MM.1S (cell line): ENCODE results near the gene PDGFRB.
"Not testable (repeated sequence)": the region's sequence is repeated elsewhere in the genome, so short reads cannot be mapped to it uniquely, and the experiment has no call there.

ENCODE experiments used
- DNase-seq: peaks from one replicate; pipeline ENCODE4 v3.0.0-alpha.2; 2015
- H2AFZ ChIP-seq: fragments of 300-600 bp; sonication (generic); 2 replicates; pipeline ENCODE4 v1.6.0; 2016; ENCODE audit warnings: antibody characterized with exemption, low read length
- H3F3A ChIP-seq: fragments of 300-600 bp; sonication (generic); 2 replicates; pipeline ENCODE4 v1.6.1; 2016; ENCODE audit warnings: mild to moderate bottlenecking, antibody characterized with exemption, low read length, moderate library complexity, mixed read lengths; ENCODE audit not compliant: insufficient read depth
- H3K27ac ChIP-seq: fragments of 300-600 bp; sonication (generic); 2 replicates; pipeline ENCODE4 v1.5.1; 2016; ENCODE audit warnings: mild to moderate bottlenecking, low read length
- H3K27me3 ChIP-seq: fragments of 300-600 bp; sonication (generic); replicated peaks from 2 replicates; pipeline ENCODE4 v1.6.0; 2016; ENCODE audit warnings: low read length; ENCODE audit not compliant: insufficient read depth
- H3K36me3 ChIP-seq: fragments of 300-600 bp; sonication (generic); replicated peaks from 2 replicates; pipeline ENCODE4 v1.6.1; 2016; ENCODE audit warnings: mild to moderate bottlenecking, low read length, mixed read lengths; ENCODE audit not compliant: insufficient read depth
- H3K4me1 ChIP-seq: fragments of 300-600 bp; sonication (generic); 2 replicates; pipeline ENCODE4 v1.6.1; 2016; ENCODE audit warnings: low read length, mixed read lengths
- H3K4me2 ChIP-seq: fragments of 300-600 bp; sonication (generic); 2 replicates; pipeline ENCODE4 v1.6.0; 2016; ENCODE audit warnings: low read depth, low read length
- H3K4me3 ChIP-seq: fragments of 300-600 bp; sonication (generic); 2 replicates; pipeline ENCODE4 v1.5.1; 2016; ENCODE audit warnings: low read length, mixed read lengths
- H3K79me2 ChIP-seq: fragments of 300-600 bp; sonication (generic); 2 replicates; pipeline ENCODE4 v1.6.1; 2016; ENCODE audit warnings: mixed run types, low read length, mixed read lengths
- H3K9ac ChIP-seq: fragments of 300-600 bp; sonication (generic); 2 replicates; pipeline ENCODE4 v1.6.1; 2016; ENCODE audit warnings: low read length, mixed read lengths
- H3K9me2 ChIP-seq: fragments of 300-600 bp; sonication (generic); replicated peaks from 2 replicates; pipeline ENCODE4 v1.6.1; 2016; ENCODE audit warnings: mild to moderate bottlenecking, low read length, mixed read lengths; ENCODE audit not compliant: insufficient read depth
- H3K9me3 ChIP-seq: fragments of 300-600 bp; sonication (generic); replicated peaks from 2 replicates; pipeline ENCODE4 v1.6.1; 2016; ENCODE audit warnings: mild to moderate bottlenecking, low read length, mixed read lengths; ENCODE audit not compliant: insufficient read depth
- H4K20me1 ChIP-seq: fragments of 300-600 bp; sonication (generic); 2 replicates; pipeline ENCODE4 v1.6.1; 2016; ENCODE audit warnings: mild to moderate bottlenecking, low read length, moderate library complexity, mixed read lengths; ENCODE audit not compliant: insufficient read depth
- EZH2 ChIP-seq: fragments of 300-600 bp; sonication (generic); optimal IDR thresholded peaks from 2 replicates; pipeline ENCODE3; 2017; ENCODE audit warnings: low read depth, mild to moderate bottlenecking, antibody characterized with exemption, low read length, mixed read lengths
- EZH2phosphoT487 ChIP-seq: fragments of 300-600 bp; sonication (generic); IDR thresholded peaks from 2 replicates; pipeline ENCODE4 v1.6.1; 2018; ENCODE audit warnings: antibody characterized with exemption, low read length
- TF ChIP-seq, protein P1 (sequence below): fragments of 300-600 bp; sonication (generic); IDR thresholded peaks from 2 replicates; pipeline ENCODE4 v1.5.1; 2016; ENCODE audit warnings: antibody characterized with exemption, low read length, mixed read lengths

The PDGFRB gene

DNA sequence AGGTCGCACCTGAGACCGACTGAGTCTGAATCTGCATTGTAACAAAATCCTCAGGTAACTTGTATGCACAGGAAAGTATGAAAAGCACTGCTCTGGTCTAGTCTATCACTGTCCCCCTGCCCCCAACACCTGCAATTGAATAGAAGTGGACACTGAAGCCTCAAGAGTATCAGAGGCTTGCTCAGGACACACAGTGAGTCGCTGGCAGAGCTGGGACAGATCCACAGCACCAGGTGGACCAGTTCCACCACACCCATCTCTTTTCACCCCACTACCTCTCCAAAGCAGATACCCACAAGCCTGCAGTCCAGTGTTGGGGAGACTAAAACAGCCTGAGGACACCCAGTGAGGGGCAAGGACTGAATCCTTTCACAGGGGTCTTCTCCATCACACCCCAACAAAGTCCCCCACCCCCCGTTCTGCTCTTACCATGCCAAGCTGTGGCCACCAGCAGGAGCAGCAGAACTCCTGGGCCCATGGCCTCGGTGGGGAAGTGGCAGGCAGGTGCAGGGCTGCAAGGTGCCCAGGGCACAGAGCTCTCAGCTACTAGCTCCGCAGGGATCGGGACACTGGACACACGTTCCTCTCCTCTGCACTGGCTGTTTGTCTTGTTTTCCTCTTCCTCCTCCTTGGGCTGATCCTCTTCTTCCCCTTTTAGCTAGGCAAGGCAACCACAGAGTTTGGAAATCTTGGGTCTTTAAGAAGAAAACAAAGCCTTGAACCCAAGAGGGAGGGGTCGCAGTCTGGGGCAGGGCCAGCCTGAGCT, 69.5 kb downstream of the PDGFRB start, which contains the start of gene CSF1R:
TSS of gene CSF1R (minus strand) at position 605 of the 766 bp plus-strand sequence. CDS start at position 478, 127 bp downstream.
- no peak within 1 kb of the TSS for H3K4me2 ChIP-seq
- no peak for TF ChIP-seq EZH2phosphoT487
- TF ChIP-seq, protein P1, sequence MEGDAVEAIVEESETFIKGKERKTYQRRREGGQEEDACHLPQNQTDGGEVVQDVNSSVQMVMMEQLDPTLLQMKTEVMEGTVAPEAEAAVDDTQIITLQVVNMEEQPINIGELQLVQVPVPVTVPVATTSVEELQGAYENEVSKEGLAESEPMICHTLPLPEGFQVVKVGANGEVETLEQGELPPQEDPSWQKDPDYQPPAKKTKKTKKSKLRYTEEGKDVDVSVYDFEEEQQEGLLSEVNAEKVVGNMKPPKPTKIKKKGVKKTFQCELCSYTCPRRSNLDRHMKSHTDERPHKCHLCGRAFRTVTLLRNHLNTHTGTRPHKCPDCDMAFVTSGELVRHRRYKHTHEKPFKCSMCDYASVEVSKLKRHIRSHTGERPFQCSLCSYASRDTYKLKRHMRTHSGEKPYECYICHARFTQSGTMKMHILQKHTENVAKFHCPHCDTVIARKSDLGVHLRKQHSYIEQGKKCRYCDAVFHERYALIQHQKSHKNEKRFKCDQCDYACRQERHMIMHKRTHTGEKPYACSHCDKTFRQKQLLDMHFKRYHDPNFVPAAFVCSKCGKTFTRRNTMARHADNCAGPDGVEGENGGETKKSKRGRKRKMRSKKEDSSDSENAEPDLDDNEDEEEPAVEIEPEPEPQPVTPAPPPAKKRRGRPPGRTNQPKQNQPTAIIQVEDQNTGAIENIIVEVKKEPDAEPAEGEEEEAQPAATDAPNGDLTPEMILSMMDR = no peak
- TF ChIP-seq EZH2 = no peak
- DNase-seq = no peak
- H3K9ac ChIP-seq = no peak within 1 kb of the TSS
- H4K20me1 ChIP-seq = no peaks in the 10 kb centered on the region
- no peaks in the 10 kb centered on the region for H3K36me3 ChIP-seq
- no peak within 1 kb of the TSS for H3K4me3 ChIP-seq
- H3K79me2 ChIP-seq = no peaks in the 10 kb centered on the region
- H3K9me3 ChIP-seq = no peaks in the 10 kb centered on the region
- H3K27ac ChIP-seq = no peak within 1 kb of the TSS
- no peak within 1 kb of the TSS for H2AFZ ChIP-seq
- H3K9me2 ChIP-seq = no peaks in the 10 kb centered on the region
- H3K27me3 ChIP-seq = no peaks in the 10 kb centered on the region
- H3K4me1 ChIP-seq = no peaks in the 10 kb centered on the region
- no peaks in the 10 kb centered on the region for H3F3A ChIP-seq

DNA sequence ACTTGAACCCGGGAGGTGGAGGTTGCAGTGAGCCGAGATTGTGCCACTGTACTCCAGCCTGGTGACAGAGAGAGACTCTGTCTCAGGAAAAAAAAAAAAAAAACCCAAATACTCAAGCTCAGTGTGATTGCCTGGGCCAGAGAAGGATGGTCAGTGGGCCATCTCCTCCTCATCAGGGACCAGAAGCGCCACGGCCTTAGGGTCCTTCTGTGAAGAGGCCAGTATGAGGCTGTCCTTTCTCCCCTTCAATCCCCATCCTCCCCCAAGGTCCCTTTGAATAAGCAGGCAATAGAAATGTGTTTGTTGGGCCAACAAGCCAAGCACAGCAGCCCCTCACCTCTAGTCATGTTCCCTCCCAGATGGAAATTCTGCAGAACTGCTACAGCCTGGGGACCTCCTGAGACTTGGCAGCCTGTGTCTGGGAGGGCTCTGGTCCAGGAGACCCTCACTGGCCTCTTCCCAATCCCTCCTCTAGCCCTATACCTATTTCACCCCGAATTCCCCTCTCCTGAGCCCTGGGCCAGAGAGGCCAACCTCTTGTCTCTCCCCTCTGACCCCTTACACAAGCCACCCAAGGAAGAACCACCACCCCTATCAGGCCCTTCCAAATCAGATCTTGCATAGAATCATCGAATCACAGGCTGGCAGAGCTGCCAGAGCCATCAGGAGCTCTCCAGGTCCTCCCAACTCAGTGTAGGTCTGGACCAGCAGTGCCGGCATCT, 70.3 kb downstream of the PDGFRB start:
- Histone ChIP-seq H4K20me1 (no peaks in the 10 kb centered on the region), H3K9me2 (no peaks in the 10 kb centered on the region), H3K4me3 (no peak overlapping the region), H3K27ac (no peak overlapping the region), H3K79me2 (no peaks in the 10 kb centered on the region), H3K36me3 (no peaks in the 10 kb centered on the region), H3K9ac (no peak overlapping the region), H3F3A (no peaks in the 10 kb centered on the region), H3K4me2 (no peak overlapping the region), H3K9me3 (no peaks in the 10 kb centered on the region), H2AFZ (no peak overlapping the region), H3K27me3 (no peaks in the 10 kb centered on the region), H3K4me1 (no peaks in the 10 kb centered on the region)
- no peak for TF ChIP-seq EZH2phosphoT487
- TF ChIP-seq, protein P1 = no peak
- TF ChIP-seq EZH2 = no peak
- DNase-seq = no peak

DNA sequence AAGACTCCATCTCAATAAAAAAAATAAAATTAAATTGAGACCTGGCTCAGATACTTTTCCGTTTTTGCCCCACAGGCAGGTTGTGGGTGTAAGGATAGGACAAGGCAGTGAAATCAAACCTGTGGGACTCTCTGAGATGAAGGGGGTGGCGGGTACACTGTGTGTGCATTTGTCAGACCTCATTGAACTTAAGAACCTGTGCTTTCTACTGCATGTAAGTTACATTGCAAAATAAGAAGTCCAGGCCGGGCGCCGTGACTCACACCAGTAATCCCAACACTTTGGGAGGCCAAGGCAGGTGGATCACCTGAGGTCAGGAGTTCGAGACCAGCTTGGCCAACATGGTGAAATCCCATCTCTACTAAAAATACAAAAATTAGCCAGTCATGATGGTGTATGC, 70.9 kb downstream of the PDGFRB start:
- H3K36me3 ChIP-seq, H4K20me1 ChIP-seq, H3K4me2 ChIP-seq, H3K4me1 ChIP-seq, H3K9me3 ChIP-seq, DNase-seq, H3F3A ChIP-seq, H3K27ac ChIP-seq, H3K4me3 ChIP-seq, H3K27me3 ChIP-seq, H3K9me2 ChIP-seq, H2AFZ ChIP-seq, H3K9ac ChIP-seq, H3K79me2 ChIP-seq: not testable (repeated sequence)

DNA sequence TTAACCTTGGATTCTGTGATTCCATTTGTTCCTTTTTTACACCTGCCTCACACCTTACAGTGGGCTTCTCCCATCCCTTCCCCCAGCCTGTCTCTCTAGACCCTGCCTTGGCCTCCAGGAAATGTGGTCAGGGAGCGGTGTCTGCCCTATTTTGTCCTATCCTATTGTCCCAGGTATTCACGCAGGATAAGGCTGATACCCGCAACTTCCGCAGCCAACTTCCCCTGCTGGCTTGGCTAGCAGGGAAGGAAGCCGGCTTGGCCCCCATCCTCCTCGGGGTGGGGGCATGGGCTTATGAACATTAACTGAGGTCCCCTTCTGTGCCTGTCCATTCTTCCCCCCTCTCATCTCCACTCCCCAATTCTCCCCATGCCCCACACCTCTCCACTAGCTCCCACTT, 72.8 kb downstream of the PDGFRB start:
- Histone ChIP-seq H2AFZ (no peak overlapping the region), H3K27ac (no peak overlapping the region), H3K9me3 (no peaks in the 10 kb centered on the region), H3K4me1 (no peaks in the 10 kb centered on the region), H3F3A (no peaks in the 10 kb centered on the region), H4K20me1 (no peaks in the 10 kb centered on the region), H3K27me3 (no peaks in the 10 kb centered on the region), H3K79me2 (no peaks in the 10 kb centered on the region), H3K9me2 (no peaks in the 10 kb centered on the region), H3K9ac (no peak overlapping the region), H3K4me3 (no peak overlapping the region), H3K36me3 (no peaks in the 10 kb centered on the region), H3K4me2 (no peak overlapping the region)
- DNase-seq = no peak
- TF ChIP-seq, protein P1 = no peak
- TF ChIP-seq EZH2phosphoT487 = no peak
- TF ChIP-seq EZH2 = no peak
